ENCODE data around the gene GPR101. TPM values are rescaled to one million over a fixed set of nuclear protein-coding genes. Genes with fewer than 3 reads are reported as not detected.
A peak's percentile ranks its signal among the peaks of the same experiment; 100 is the strongest.

Gene GPR101
- polyA plus RNA-seq (2013): not detected

- no peaks in the 10 kb centered on the region for H3K36me3 ChIP-seq (ENCODE audit: control insufficient read depth in 4 of 4, insufficient read depth in 4 of 4, low read length in 3 of 4)
- peak within 1 kb of the TSS in 1 of 7 experiments; percentile 12 for H3K4me3 ChIP-seq (ENCODE audit: control insufficient read depth in 1 of 7, extremely low read depth in 1 of 7, insufficient read depth in 4 of 7, low read depth in 2 of 7, low read length in 6 of 7)
- H3K27me3 ChIP-seq (replicated peaks in 2 of 5; ENCODE audit: control insufficient read depth in 4 of 5, insufficient read depth in 5 of 5, low read length in 4 of 5): peaks cover 3 to 82% (median 43%) of the 10 kb centered on the region in 5 experiments
- peak in 2 of 3 donors; percentile 26 to 51 for DNase-seq
- ChIA-PET POLR2A (no interaction called here), CTCF (interaction anchor here (2.5 kb wide), 1 partner anchor 18 kb away, joined by 8 read pairs; no protein-coding TSS in a partner anchor)
- no peak within 1 kb of the TSS for H3K27ac ChIP-seq (ENCODE audit: insufficient read depth in 1 of 2, low read depth in 1 of 2, low read length in 2 of 2, poor library complexity in 1 of 2, severe bottlenecking in 2 of 2)
- WGBS (ENCODE audit: insufficient coverage): 39% methylated on average over 52 of the region's 68 CpGs
- H3K4me1 ChIP-seq (ENCODE audit: control extremely low read depth in 1 of 4, control insufficient read depth in 4 of 4, insufficient read depth in 4 of 4, low read length in 3 of 4): peaks cover 3 to 22% (median 15%) of the 10 kb centered on the region in 4 experiments
- H3K9me3 ChIP-seq (ENCODE audit: control extremely low read depth in 1 of 5, control insufficient read depth in 4 of 5, insufficient read depth in 2 of 5, low read depth in 1 of 5, low read length in 4 of 5): peaks cover 0 to 18% (median 0%) of the 10 kb centered on the region in 5 experiments
Observed at GRCh38 chrX:137033774-137034507, at the start of gene GPR101. Gene GPR101, minus strand, starts transcription at chrX:137033995. Its CDS starts 2,321 bp downstream, at chrX:137031674.

- DNase-seq: no peak
- H3K27me3 ChIP-seq (replicated peaks in 2 of 5; ENCODE audit: control insufficient read depth in 4 of 5, insufficient read depth in 5 of 5, low read length in 4 of 5): peaks cover 0 to 5% (median 0%) of the 10 kb centered on the region in 5 experiments
Observed at GRCh38 chrX:137081239-137081638, 47.4 kb upstream of the GPR101 start.

GRCh38 chrX:137072396-137072795 is 38.6 kb upstream of the GPR101 start:
- no peak for DNase-seq
- Histone ChIP-seq H3K27ac (ENCODE audit: insufficient read depth in 1 of 2, low read depth in 1 of 2, low read length in 2 of 2, poor library complexity in 1 of 2, severe bottlenecking in 2 of 2) (no peak overlapping the region), H3K4me3 (ENCODE audit: control insufficient read depth in 1 of 7, extremely low read depth in 1 of 7, insufficient read depth in 4 of 7, low read depth in 2 of 7, low read length in 6 of 7) (no peak overlapping the region), H3K27me3 (replicated peaks in 2 of 5; ENCODE audit: control insufficient read depth in 4 of 5, insufficient read depth in 5 of 5, low read length in 4 of 5) (peaks cover 0 to 2% (median 0%) of the 10 kb centered on the region in 5 experiments), H3K4me1 (ENCODE audit: control extremely low read depth in 1 of 4, control insufficient read depth in 4 of 4, insufficient read depth in 4 of 4, low read length in 3 of 4) (no peaks in the 10 kb centered on the region), H3K9me3 (ENCODE audit: control extremely low read depth in 1 of 5, control insufficient read depth in 4 of 5, insufficient read depth in 2 of 5, low read depth in 1 of 5, low read length in 4 of 5) (no peaks in the 10 kb centered on the region), H3K36me3 (ENCODE audit: control insufficient read depth in 4 of 4, insufficient read depth in 4 of 4, low read length in 3 of 4) (no peaks in the 10 kb centered on the region)
- ChIA-PET POLR2A (no interaction called here), CTCF (no interaction called here)
- WGBS (ENCODE audit: insufficient coverage): no CpG with 5 or more reads among the region's 1 CpG

More at GRCh38 chrX:137081239-137081638, 47.4 kb upstream of the GPR101 start:
- Histone ChIP-seq H3K9me3 (ENCODE audit: control extremely low read depth in 1 of 5, control insufficient read depth in 4 of 5, insufficient read depth in 2 of 5, low read depth in 1 of 5, low read length in 4 of 5) (no peaks in the 10 kb centered on the region), H3K4me3 (ENCODE audit: control insufficient read depth in 1 of 7, extremely low read depth in 1 of 7, insufficient read depth in 4 of 7, low read depth in 2 of 7, low read length in 6 of 7) (no peak overlapping the region), H3K27ac (ENCODE audit: insufficient read depth in 1 of 2, low read depth in 1 of 2, low read length in 2 of 2, poor library complexity in 1 of 2, severe bottlenecking in 2 of 2) (no peak overlapping the region), H3K4me1 (ENCODE audit: control extremely low read depth in 1 of 4, control insufficient read depth in 4 of 4, insufficient read depth in 4 of 4, low read length in 3 of 4) (no peaks in the 10 kb centered on the region), H3K36me3 (ENCODE audit: control insufficient read depth in 4 of 4, insufficient read depth in 4 of 4, low read length in 3 of 4) (no peaks in the 10 kb centered on the region)
- WGBS (ENCODE audit: insufficient coverage): 100% methylated on average over 2 of the region's 2 CpGs
- ChIA-PET POLR2A (no interaction called here), CTCF (no interaction called here)

- Histone ChIP-seq H3K36me3 (ENCODE audit: control insufficient read depth in 4 of 4, insufficient read depth in 4 of 4, low read length in 3 of 4) (no peaks in the 10 kb centered on the region), H3K27me3 (replicated peaks in 2 of 5; ENCODE audit: control insufficient read depth in 4 of 5, insufficient read depth in 5 of 5, low read length in 4 of 5) (peaks cover 0 to 2% (median 0%) of the 10 kb centered on the region in 5 experiments), H3K9me3 (ENCODE audit: control extremely low read depth in 1 of 5, control insufficient read depth in 4 of 5, insufficient read depth in 2 of 5, low read depth in 1 of 5, low read length in 4 of 5) (no peaks in the 10 kb centered on the region), H3K4me1 (ENCODE audit: control extremely low read depth in 1 of 4, control insufficient read depth in 4 of 4, insufficient read depth in 4 of 4, low read length in 3 of 4) (no peaks in the 10 kb centered on the region), H3K27ac (ENCODE audit: insufficient read depth in 1 of 2, low read depth in 1 of 2, low read length in 2 of 2, poor library complexity in 1 of 2, severe bottlenecking in 2 of 2) (no peak overlapping the region), H3K4me3 (ENCODE audit: control insufficient read depth in 1 of 7, extremely low read depth in 1 of 7, insufficient read depth in 4 of 7, low read depth in 2 of 7, low read length in 6 of 7) (no peak overlapping the region)
- 90% methylated on average over 2 of the region's 2 CpGs for WGBS (ENCODE audit: insufficient coverage)
- no peak for DNase-seq
- ChIA-PET POLR2A (no interaction called here), CTCF (no interaction called here)
Observed at GRCh38 chrX:137071596-137071995, 37.8 kb upstream of the GPR101 start.

- POLR2A ChIA-PET: no interaction called here
- WGBS (ENCODE audit: insufficient coverage): 90% methylated on average over 1 of the region's 2 CpGs
Observed at GRCh38 chrX:137067147-137067546, 33.4 kb upstream of the GPR101 start.

GRCh38 chrX:137062915-137063617 is 29.3 kb upstream of the GPR101 start:
- no CpG with 5 or more reads among the region's 4 CpGs for WGBS (ENCODE audit: insufficient coverage)
- POLR2A ChIA-PET: no interaction called here
- no peaks in the 10 kb centered on the region for H3K4me1 ChIP-seq (ENCODE audit: control extremely low read depth in 1 of 4, control insufficient read depth in 4 of 4, insufficient read depth in 4 of 4, low read length in 3 of 4)
- H3K27ac ChIP-seq (ENCODE audit: insufficient read depth in 1 of 2, low read depth in 1 of 2, low read length in 2 of 2, poor library complexity in 1 of 2, severe bottlenecking in 2 of 2): no peak overlapping the region
- DNase-seq: no peak
- no peaks in the 10 kb centered on the region for H3K36me3 ChIP-seq (ENCODE audit: control insufficient read depth in 4 of 4, insufficient read depth in 4 of 4, low read length in 3 of 4)
- CTCF ChIA-PET: interaction anchor here (1.1 kb wide), 1 partner anchor 11 kb away, joined by 3 read pairs; no protein-coding TSS in a partner anchor
- no peaks in the 10 kb centered on the region for H3K9me3 ChIP-seq (ENCODE audit: control extremely low read depth in 1 of 5, control insufficient read depth in 4 of 5, insufficient read depth in 2 of 5, low read depth in 1 of 5, low read length in 4 of 5)
- no peak overlapping the region for H3K4me3 ChIP-seq (ENCODE audit: control insufficient read depth in 1 of 7, extremely low read depth in 1 of 7, insufficient read depth in 4 of 7, low read depth in 2 of 7, low read length in 6 of 7)
- no peaks in the 10 kb centered on the region for H3K27me3 ChIP-seq (replicated peaks in 2 of 5; ENCODE audit: control insufficient read depth in 4 of 5, insufficient read depth in 5 of 5, low read length in 4 of 5)

More at GRCh38 chrX:137067147-137067546, 33.4 kb upstream of the GPR101 start:
- H3K4me3 ChIP-seq (ENCODE audit: control insufficient read depth in 1 of 7, extremely low read depth in 1 of 7, insufficient read depth in 4 of 7, low read depth in 2 of 7, low read length in 6 of 7): no peak overlapping the region
- CTCF ChIA-PET: no interaction called here
- no peak for DNase-seq
- no peak overlapping the region for H3K27ac ChIP-seq (ENCODE audit: insufficient read depth in 1 of 2, low read depth in 1 of 2, low read length in 2 of 2, poor library complexity in 1 of 2, severe bottlenecking in 2 of 2)
- peaks cover 0 to 2% (median 0%) of the 10 kb centered on the region in 5 experiments for H3K27me3 ChIP-seq (replicated peaks in 2 of 5; ENCODE audit: control insufficient read depth in 4 of 5, insufficient read depth in 5 of 5, low read length in 4 of 5)
- H3K9me3 ChIP-seq (ENCODE audit: control extremely low read depth in 1 of 5, control insufficient read depth in 4 of 5, insufficient read depth in 2 of 5, low read depth in 1 of 5, low read length in 4 of 5): no peaks in the 10 kb centered on the region
- H3K36me3 ChIP-seq (ENCODE audit: control insufficient read depth in 4 of 4, insufficient read depth in 4 of 4, low read length in 3 of 4): no peaks in the 10 kb centered on the region
- H3K4me1 ChIP-seq (ENCODE audit: control extremely low read depth in 1 of 4, control insufficient read depth in 4 of 4, insufficient read depth in 4 of 4, low read length in 3 of 4): no peaks in the 10 kb centered on the region

Data from common myeloid progenitor, CD34-positive (primary cell).